ENCODE measurements around the gene ACP3.

Gene ACP3

GRCh38 chr3:132407025-132407424 lies 89.8 kb downstream of the ACP3 start:
- no peaks in the 10 kb centered on the region for H3K4me1 ChIP-seq (ENCODE audit: low read depth, poor library complexity, severe bottlenecking)
- H2AFZ ChIP-seq (ENCODE audit: low read depth): no peak overlapping the region
- no peaks in the 10 kb centered on the region for H3K27me3 ChIP-seq (ENCODE audit: insufficient read depth, low read depth)
- no peak overlapping the region for H3K27ac ChIP-seq
- no peak overlapping the region for H3K4me2 ChIP-seq
- H3K79me2 ChIP-seq (ENCODE audit: insufficient read depth, low read depth): no peaks in the 10 kb centered on the region
- TF ChIP-seq, protein P1, sequence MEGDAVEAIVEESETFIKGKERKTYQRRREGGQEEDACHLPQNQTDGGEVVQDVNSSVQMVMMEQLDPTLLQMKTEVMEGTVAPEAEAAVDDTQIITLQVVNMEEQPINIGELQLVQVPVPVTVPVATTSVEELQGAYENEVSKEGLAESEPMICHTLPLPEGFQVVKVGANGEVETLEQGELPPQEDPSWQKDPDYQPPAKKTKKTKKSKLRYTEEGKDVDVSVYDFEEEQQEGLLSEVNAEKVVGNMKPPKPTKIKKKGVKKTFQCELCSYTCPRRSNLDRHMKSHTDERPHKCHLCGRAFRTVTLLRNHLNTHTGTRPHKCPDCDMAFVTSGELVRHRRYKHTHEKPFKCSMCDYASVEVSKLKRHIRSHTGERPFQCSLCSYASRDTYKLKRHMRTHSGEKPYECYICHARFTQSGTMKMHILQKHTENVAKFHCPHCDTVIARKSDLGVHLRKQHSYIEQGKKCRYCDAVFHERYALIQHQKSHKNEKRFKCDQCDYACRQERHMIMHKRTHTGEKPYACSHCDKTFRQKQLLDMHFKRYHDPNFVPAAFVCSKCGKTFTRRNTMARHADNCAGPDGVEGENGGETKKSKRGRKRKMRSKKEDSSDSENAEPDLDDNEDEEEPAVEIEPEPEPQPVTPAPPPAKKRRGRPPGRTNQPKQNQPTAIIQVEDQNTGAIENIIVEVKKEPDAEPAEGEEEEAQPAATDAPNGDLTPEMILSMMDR (conservative IDR thresholded peaks at IDR 0.05; ENCODE audit: low read depth, low read length): no peak
- H3K4me3 ChIP-seq (IDR thresholded peaks at IDR 0.05; ENCODE audit: insufficient read depth, low read depth, low read length): no peak overlapping the region
- no peaks in the 10 kb centered on the region for H4K20me1 ChIP-seq (ENCODE audit: insufficient read depth)
- no peak overlapping the region for H3K9ac ChIP-seq
- H3K36me3 ChIP-seq (ENCODE audit: insufficient read depth): no peaks in the 10 kb centered on the region
